Raji (cell line): ENCODE data around the gene ACR.

Experiments used
- POLR2A ChIP-seq: IDR thresholded peaks from 2 replicates; pipeline ENCODE4 v1.6.1; 2011; ENCODE audit warnings: low read depth, low read length, control low read depth; ENCODE audit not compliant: insufficient read depth

Gene ACR

GRCh38 chr22:50733521-50734342 is 4.3 kb upstream of the ACR start:
- no peak for TF ChIP-seq POLR2A

GRCh38 chr22:50734343-50734771 is 3.6 kb upstream of the ACR start:
- no peak for TF ChIP-seq POLR2A

GRCh38 chr22:50734986-50735738 is 2.8 kb upstream of the ACR start:
- TF ChIP-seq POLR2A, result no peak

GRCh38 chr22:50735739-50736030 is 2.3 kb upstream of the ACR start:
- TF ChIP-seq POLR2A, result no peak

GRCh38 chr22:50738649-50739227 is 734 bp downstream of the ACR start:
- TF ChIP-seq POLR2A, result no peak

- TF ChIP-seq POLR2A, result no peak
Measured at GRCh38 chr22:50739279-50739691, 1.3 kb downstream of the ACR start.

- no peak for TF ChIP-seq POLR2A
Measured at GRCh38 chr22:50739894-50740293, 1.9 kb downstream of the ACR start.

- TF ChIP-seq POLR2A, result peak; percentile 42; the same call in 1 of the 2 replicates
Measured at GRCh38 chr22:50783033-50783879, 45.3 kb downstream of the ACR start, which contains the start of gene RABL2B. TSS of gene RABL2B (minus strand) at chr22:50783636. CDS start at chr22:50782294, 1,342 bp downstream.
